GM18511 (cell line): ENCODE measurements around the gene IFI30.
"Not testable (repeated sequence)": the region's sequence is repeated elsewhere in the genome, so short reads cannot be mapped to it uniquely, and the experiment has no call there.

Experiments used
- ATAC-seq: cut with Tn5 transposase; IDR thresholded peaks from one replicate; pipeline ENCODE4 v1.9.1; 2021; ENCODE audit warnings: mild to moderate bottlenecking, moderate library complexity; ENCODE audit not compliant: unreplicated experiment

Gene IFI30

DNA sequence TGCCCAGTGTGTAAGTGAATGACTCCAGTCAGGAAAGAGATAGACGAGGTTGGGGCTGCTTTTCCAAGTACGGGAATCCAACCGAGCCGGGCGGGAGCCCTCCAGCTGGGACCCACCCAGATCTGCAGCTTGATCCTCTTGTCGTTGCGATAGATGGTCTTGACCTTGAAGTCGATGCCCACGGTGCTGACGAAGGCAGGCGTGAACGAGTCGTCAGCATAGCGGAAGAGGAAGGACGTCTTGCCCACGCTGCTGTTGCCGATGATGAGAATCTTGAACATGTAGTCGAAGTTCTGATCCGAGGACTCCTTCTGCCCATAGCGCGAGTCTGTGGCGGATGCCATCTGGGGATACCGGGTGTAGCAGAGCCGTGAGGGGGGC, 28.8 kb downstream of the IFI30 start:
- ATAC-seq: no peak

- ATAC-seq: no peak
Measured at GRCh38 chr19:18202778-18203407, 29.3 kb downstream of the IFI30 start.

GRCh38 chr19:18203408-18203862, 29.8 kb downstream of the IFI30 start:
- peak; percentile 4 for ATAC-seq

- peak; percentile 89 for ATAC-seq
Measured at GRCh38 chr19:18203863-18204393, 30.3 kb downstream of the IFI30 start, which contains the start of gene RAB3A. Gene RAB3A (minus strand): TSS chr19:18204042. CDS start chr19:18202740, 1,302 bp downstream.

DNA sequence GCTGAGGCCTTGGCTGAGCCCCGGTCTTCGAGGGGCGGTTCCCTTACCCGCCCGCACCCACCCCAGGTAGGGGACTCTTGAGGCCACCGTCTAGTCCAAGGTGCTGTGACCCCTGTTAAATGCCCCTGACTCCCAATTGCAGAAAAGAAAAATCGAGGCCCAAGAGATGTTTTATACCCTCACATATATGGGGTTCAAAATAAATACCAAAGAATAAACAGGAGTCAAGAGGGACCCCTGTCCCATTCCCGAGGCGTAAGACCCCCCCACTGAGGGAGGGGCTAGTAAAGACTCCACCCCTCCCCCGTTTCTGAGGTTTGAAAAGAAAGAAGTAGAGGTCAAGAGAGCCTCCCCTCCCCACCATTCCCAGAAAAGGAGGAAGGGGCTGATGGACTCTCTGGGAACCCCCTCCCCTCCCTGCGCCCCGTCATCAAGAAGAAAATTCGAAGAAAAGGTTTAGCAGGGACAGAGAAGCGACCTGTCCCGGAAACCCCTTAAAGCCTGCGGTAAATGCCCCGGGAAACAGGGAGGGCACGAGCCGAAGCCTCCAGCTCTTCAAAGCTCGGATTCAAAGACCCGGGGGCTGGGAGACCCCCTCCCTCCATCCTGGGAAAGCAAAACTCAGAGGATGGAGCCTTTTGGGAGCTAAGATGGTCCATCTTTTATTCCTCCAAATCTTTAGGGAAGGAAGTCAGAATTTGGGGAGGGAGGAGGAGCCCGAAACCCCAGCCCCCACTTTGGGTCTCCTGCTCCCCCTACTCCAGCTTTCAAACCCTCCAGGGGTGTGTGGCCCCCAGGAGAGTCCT, 31.0 kb downstream of the IFI30 start:
- peak; percentile 7 for ATAC-seq

DNA sequence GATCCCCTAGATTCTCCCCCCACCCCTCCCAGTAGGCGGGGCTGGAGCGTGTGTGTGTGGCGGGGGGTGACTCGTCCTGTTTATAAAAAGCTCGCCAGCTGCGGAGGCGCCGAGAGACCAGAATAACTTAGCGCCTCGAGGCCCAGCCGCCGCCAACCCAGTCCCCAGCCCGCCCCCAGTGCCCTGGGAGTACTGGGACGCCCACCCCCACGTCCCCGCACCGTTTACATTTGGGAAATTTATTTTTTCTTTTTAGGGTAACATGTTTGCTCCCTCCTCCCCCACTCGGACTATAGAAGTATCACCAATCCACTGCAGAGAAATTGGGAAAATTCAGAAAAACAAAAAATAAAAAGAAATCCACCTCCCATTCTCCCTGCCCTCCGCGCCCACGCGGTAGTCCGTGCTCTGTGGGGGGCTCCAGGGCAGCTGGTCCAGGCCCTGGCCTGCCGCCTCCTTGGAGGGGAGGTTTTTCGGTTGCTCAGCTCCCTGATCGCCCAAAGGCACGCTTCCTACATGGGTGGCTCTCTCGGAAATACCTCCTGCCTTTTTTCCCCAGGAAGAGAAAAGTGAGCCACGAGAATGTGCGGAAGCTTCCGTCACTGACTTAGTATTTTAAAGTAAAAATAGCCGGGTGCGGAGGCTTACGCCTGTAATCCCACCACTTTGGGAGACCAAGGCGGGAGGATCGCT, 31.7 kb downstream of the IFI30 start:
- no peak for ATAC-seq

GRCh38 chr19:18206018-18206417, 32.4 kb downstream of the IFI30 start:
- no peak for ATAC-seq

GRCh38 chr19:18208098-18208951, 34.7 kb downstream of the IFI30 start:
- no peak for ATAC-seq

GRCh38 chr19:18209912-18210311, 36.3 kb downstream of the IFI30 start:
- not testable (repeated sequence) for ATAC-seq

DNA sequence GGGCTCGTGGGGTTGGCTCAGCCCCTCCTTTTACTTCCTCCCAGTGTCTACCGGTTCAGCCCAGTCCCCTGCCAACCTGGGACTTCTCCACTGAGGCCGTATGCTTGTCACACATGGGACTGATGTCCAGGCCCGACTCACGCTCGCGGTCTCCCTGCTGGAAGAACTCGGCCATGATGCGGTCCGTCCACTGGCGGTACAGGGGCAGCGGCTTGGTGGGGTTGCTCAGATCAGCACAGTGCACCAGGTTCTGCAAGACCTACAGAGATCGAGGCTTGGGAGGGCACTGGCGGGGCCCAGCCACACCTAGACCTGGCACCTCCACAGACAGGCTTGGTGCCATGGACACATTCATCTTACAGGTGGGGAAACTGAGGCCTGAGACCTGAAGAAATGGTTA, 38.1 kb downstream of the IFI30 start:
- ATAC-seq: no peak

DNA sequence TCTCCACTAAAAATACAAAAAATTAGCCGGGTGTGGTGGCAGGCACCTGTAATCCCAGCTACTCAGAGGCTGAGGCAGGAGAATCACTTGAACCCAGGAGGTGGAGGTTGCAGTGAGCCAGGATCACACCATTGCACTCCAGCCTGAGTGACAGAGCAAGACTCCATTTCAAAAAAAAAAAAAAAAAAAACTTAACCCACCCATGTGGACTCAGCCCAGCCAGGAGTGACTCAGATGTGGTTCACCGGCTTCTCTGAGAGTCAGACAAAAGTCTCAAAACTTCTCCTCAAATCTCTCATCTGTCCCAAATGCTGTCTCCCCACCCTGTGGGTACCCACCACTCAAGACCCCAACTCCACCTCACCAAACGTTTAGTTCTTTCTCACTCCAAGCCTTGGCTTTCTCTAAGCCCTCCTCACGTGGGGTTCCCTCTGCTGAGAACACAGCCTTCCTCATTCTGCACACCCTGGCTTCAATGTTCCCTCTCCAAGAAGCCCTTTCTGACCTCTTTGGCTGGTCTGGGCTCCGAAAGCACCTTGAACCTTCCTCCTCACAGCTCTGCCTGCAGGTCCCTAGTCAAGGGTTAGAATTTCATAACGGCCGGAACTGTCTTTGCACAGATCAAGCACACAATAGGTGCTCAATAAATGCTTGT, 41.3 kb downstream of the IFI30 start:
- no peak for ATAC-seq

DNA sequence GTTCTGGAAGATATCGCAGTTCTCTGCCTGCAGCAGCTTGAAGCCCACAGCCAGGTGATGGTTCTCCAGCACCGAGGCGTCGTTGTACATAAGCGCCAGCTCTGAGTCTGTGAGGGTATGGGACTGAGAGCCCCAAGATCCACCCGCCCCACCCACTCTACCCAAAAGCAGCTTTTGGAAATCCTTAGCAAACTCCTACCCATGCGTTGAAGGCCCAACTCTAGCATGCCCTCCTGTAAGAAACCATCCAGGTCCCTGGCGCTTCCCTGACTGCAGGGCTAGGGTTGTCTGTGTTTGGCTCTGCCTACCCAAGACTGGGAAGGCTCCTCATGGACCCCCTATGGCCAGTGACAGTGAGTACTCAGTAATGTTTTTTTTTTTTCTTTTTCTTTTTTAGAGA, 43.2 kb downstream of the IFI30 start:
- no peak for ATAC-seq

- no peak for ATAC-seq
Measured at GRCh38 chr19:18218159-18218558, 44.5 kb downstream of the IFI30 start.

DNA sequence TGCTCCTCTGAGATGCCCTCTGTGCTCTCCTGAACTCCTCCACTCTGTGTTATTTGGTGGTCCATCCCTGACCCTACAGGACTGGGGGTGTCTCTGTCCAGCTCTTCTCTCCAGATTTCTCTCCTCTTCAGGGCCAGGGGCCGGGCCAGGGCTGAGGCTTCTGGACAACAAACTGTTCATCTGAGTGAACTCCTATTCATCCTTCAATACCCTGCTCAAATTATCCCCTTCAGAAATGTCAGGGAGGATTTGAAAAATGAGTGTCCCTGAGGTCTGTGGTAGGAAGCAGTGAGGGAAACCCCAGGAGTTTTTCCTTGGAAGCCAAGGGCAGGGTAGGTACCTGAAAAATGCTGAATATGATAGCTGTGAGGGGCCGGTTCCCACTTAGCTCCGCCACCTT, 45.0 kb downstream of the IFI30 start:
- ATAC-seq: no peak

DNA sequence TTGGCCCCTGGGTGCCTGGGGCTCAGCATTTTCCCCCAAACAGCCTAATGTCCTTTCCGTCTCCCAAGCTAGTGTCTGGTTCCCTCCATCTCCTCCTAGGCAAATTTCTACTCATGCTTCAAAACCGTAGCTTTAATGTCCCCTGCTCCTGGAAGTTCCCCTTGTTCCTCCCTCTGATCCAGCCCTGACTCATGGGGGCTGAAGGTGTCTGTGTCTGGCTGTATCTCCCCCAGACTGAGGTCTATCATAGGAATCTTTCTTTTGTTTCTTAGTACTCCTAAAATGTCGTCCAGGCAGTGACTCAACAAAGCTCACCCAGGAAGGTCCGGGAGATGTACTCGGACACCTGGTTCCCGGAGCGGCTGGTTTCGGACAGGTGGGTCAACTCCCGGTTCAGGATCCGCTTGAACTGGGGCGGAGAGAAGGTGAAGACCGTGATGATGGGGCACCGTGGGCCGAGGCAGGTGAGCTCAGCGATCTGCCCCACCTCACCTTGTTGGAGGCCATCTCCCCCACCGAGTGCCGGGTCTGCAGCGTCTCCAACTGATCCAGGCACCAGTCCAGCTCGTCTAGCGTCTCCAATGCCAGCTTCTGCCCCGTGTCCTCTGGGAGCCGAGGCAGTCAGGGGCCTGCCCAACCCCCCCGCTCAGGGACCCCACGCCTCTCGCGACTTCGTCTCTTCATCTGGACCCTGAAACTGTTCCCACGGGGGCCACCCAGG, 46.5 kb downstream of the IFI30 start:
- no peak for ATAC-seq

DNA sequence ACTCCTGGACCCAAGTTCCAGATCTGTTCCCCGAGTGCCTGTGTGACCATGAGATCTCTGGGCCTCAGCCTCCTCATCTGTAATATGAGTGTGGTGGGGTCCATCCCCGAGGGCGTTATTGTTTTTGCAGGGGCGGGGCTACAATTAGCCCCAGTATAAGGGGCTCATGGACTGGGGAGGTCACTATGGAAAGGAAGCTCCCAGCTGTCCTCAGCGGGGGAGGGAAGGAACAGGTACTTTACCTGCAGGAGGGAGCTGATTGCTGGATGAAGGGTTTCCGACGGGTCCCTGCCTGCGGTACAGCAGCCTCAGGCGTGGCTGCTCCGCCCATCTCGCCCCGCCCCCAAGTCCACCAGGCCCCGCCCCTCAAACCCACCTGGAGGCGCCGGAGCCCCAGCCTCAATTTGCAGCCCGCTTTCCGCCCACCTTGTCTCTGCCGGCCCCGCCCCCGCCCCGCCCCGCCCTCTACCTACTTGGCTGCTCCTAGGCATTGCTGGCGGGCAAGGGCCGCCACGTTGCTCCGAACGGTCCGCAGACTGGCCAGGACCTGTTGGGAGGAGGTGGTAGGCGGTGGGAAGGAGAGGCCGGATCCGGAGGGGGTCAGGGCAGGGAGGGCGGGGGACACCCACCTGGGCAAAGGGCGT, 47.1 kb downstream of the IFI30 start:
- no peak for ATAC-seq

GRCh38 chr19:18221815-18222725, 48.5 kb downstream of the IFI30 start:
- ATAC-seq: no peak
